ENCODE data around the gene MYH10. TPM values are rescaled to one million over a fixed set of nuclear protein-coding genes. Genes with fewer than 3 reads are reported as not detected.

MYH10 gene
- total RNA-seq (2014; rRNA removed; shearing (Covaris generic)) (39.2 and 46.8 TPM in 2 replicates), polyA plus RNA-seq (2016; fragmentation: Nextera tagmentation; extraction: Ambion mirVana) (69.5 and 76.8 TPM in 2 replicates)

DNA sequence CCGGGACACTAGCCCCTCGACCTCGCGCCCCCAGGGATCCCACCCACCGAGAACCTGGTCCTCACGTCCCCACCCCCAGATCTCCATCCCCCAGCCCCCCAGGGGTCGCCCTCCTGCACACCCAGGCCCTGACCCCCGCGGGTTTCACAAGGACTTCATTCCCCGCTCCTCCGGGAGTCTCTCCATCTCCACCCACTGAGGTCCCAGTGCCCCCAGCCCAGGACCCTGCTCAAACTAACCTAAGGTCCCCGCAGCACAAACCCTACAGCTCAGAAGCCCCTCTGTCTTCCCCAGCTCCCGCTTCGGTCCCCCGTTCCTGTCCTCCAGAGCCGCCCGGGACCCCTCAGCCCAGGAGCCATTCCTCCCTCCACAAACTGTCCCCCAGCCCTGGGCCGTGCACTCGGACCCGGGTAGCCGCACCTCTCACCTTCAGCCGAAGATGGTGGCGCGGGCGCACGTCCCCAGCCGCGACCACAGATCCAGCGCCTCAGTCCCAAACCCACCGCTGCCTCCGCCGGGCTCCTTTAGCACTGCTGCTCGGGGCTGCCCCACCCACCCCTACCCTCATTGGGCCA, at the start of gene MYH10:
MYH10 (minus strand) TSS at position 499 of the 575 bp plus-strand sequence. CDS start 7,479 bp downstream, outside the sequence.
- Histone ChIP-seq H3K9ac (peak within 1 kb of the TSS; percentile 93), H3K9me2 (ENCODE audit: insufficient read depth) (no peaks in the 10 kb centered on the region), H2AFZ (peak within 1 kb of the TSS; percentile 85), H3K27me3 (replicated peaks; ENCODE audit: insufficient read depth) (no peaks in the 10 kb centered on the region), H3K36me3 (ENCODE audit: low read depth) (no peaks in the 10 kb centered on the region), H3K4me1 (ENCODE audit: insufficient read depth) (peaks cover 9% of the 10 kb centered on the region; the same call in 1 of the 2 replicates), H3K9me3 (ENCODE audit: low read depth) (no peaks in the 10 kb centered on the region), H4K20me1 (ENCODE audit: insufficient read depth) (no peaks in the 10 kb centered on the region), H3K4me3 (peak within 1 kb of the TSS; percentile 96), H3F3A (ENCODE audit: insufficient read depth) (no peaks in the 10 kb centered on the region; the same call in none of the 2 replicates), H3K27ac (peak within 1 kb of the TSS; percentile 73), H3K4me2 (ENCODE audit: unreplicated experiment) (peak within 1 kb of the TSS; percentile 97), H3K79me2 (ENCODE audit: insufficient read depth) (peaks cover 49% of the 10 kb centered on the region)
- 0 to 2% methylated on average over 11 to 32 of the region's 33 CpGs for WGBS, 2 experiments (ENCODE audit: low coverage in 1 of 2, low lambda C conversion rate in 2 of 2, missing lambda C conversion rate in 2 of 2)
- TF ChIP-seq EZH2phosphoT487 (IDR thresholded peaks at IDR 0.05; ENCODE audit: insufficient read depth, low read depth): no peak
- TF ChIP-seq EZH2 (IDR thresholded peaks at IDR 0.05; ENCODE audit: insufficient read depth, poor library complexity, severe bottlenecking): no peak
- in situ Hi-C loops (cut with MboI): no loop called here
- no peak for DNase-seq

DNA sequence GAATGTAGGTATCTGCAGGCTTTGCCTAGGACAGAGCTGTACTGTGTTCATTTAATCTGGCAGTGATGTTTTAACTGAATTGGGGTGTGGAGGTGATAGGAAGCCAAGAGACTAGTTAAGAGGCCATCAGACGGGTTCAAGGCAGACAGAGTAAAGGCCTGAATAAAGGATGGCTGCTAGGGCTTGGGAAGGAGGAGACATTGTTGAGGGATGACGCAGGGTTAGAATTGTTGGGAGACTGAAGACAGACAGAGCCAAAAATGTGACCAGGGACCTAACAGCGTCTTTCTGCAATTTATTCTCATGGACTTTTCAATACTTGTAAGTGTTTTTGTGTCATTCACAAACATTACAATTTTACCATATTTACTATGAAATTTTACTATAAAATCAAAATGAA, 48.6 kb upstream of the MYH10 start:
- in situ Hi-C loops (cut with MboI): no loop called here
- no peaks in the 10 kb centered on the region for H3K79me2 ChIP-seq (ENCODE audit: insufficient read depth)
- no peak overlapping the region for H3K4me3 ChIP-seq
- H4K20me1 ChIP-seq (ENCODE audit: insufficient read depth): no peaks in the 10 kb centered on the region
- no peak overlapping the region for H3K27ac ChIP-seq
- no peak for TF ChIP-seq EZH2 (IDR thresholded peaks at IDR 0.05; ENCODE audit: insufficient read depth, poor library complexity, severe bottlenecking)
- TF ChIP-seq EZH2phosphoT487 (IDR thresholded peaks at IDR 0.05; ENCODE audit: insufficient read depth, low read depth): no peak
- DNase-seq: peak; percentile 31
- no peak overlapping the region for H3K4me2 ChIP-seq (ENCODE audit: unreplicated experiment)
- H3K9me3 ChIP-seq (ENCODE audit: low read depth): no peaks in the 10 kb centered on the region
- no peaks in the 10 kb centered on the region for H3K27me3 ChIP-seq (replicated peaks; ENCODE audit: insufficient read depth)
- 35 to 46% methylated on average over 3 of the region's 3 CpGs for WGBS, 2 experiments (ENCODE audit: low coverage in 1 of 2, low lambda C conversion rate in 2 of 2, missing lambda C conversion rate in 2 of 2)
- peaks cover 23% of the 10 kb centered on the region for H3F3A ChIP-seq (ENCODE audit: insufficient read depth)
- no peaks in the 10 kb centered on the region for H3K36me3 ChIP-seq (ENCODE audit: low read depth)
- H3K9me2 ChIP-seq (ENCODE audit: insufficient read depth): no peaks in the 10 kb centered on the region
- peaks cover 31% of the 10 kb centered on the region for H3K4me1 ChIP-seq (ENCODE audit: insufficient read depth)
- H3K9ac ChIP-seq: no peak overlapping the region
- no peak overlapping the region for H2AFZ ChIP-seq

DNA sequence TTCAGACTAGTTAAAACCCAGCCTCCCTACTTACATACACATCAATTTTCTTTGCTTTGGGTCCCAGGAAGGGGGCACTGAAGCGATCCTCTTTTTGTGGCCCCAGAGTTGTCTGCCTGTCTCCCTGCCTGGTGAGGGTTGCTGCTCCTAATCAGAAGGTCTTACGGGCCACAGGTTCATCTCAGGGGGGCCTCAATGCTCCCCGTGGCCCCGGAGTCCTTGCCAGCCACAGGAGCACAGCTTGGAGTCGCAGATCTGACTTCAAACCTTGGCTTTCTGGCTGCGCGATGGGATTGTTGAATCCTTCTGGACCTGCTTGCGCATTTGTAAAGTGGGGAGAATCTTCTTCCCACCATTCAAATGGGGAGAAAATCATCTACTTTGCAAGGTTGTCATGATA, 44.8 kb upstream of the MYH10 start:
- H3K79me2 ChIP-seq (ENCODE audit: insufficient read depth): no peaks in the 10 kb centered on the region
- no peaks in the 10 kb centered on the region for H3K9me2 ChIP-seq (ENCODE audit: insufficient read depth)
- peaks cover 16% of the 10 kb centered on the region for H3F3A ChIP-seq (ENCODE audit: insufficient read depth)
- no peak overlapping the region for H3K27ac ChIP-seq
- no peaks in the 10 kb centered on the region for H3K9me3 ChIP-seq (ENCODE audit: low read depth)
- no peak for DNase-seq
- no peak overlapping the region for H3K9ac ChIP-seq
- WGBS, 2 experiments (ENCODE audit: low coverage in 1 of 2, low lambda C conversion rate in 2 of 2, missing lambda C conversion rate in 2 of 2): 27 to 32% methylated on average over 8 of the region's 8 CpGs
- peak overlapping the region; percentile 24 for H3K4me2 ChIP-seq (ENCODE audit: unreplicated experiment)
- no peak for TF ChIP-seq EZH2phosphoT487 (IDR thresholded peaks at IDR 0.05; ENCODE audit: insufficient read depth, low read depth)
- no peak for TF ChIP-seq EZH2 (IDR thresholded peaks at IDR 0.05; ENCODE audit: insufficient read depth, poor library complexity, severe bottlenecking)
- no peaks in the 10 kb centered on the region for H3K27me3 ChIP-seq (replicated peaks; ENCODE audit: insufficient read depth)
- peaks cover 28% of the 10 kb centered on the region for H3K4me1 ChIP-seq (ENCODE audit: insufficient read depth)
- H2AFZ ChIP-seq: peak overlapping the region; percentile 51; the same call in 1 of the 2 replicates
- no peak overlapping the region for H3K4me3 ChIP-seq
- no peaks in the 10 kb centered on the region for H3K36me3 ChIP-seq (ENCODE audit: low read depth)
- in situ Hi-C loops (cut with MboI): no loop called here
- H4K20me1 ChIP-seq (ENCODE audit: insufficient read depth): no peaks in the 10 kb centered on the region

DNA sequence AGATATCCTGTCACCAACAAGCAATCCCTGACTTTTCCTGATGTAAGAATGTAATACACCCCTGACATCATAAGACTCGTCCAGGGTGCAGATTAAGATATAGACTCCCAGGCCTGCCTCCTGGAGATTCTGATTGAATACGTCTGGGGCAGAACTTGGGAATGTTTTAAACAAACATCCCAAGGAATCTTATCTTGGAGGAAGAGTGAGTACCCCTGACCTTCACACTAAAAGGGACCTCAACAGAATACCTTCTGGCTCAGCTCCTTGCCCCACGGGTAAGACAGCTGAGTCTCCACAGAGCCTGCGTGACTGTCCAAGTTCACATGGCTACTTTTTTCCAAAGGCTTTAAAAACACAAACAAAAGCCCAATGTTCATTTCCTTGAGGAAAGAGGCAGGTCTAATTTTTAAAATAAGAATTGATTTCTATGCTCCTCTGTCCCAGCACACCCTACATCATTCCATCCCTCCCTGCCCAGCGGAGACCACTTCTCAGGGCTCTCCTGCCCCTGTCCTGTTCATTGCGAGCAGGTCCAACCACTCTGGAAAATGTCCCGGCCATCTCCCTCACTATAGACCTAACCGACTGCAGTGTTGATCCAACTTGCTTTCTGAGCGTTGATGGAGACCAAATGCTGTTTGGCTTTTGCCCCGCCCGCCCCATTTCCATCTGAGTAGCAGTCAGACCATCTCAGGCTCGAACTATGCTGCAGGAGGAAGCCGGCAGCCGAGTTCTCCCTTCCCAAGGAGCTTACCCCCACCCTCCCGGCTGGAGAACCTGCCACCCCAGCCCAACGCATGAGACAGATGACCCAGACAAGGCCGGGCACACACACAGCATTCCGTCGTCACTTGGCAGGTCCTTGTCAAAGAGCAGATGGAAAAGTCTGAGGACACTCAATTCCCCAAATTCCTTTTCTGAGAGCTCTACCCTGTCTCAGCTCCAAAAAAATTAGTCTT, 44.1 kb upstream of the MYH10 start:
- Histone ChIP-seq H3K27me3 (replicated peaks; ENCODE audit: insufficient read depth) (no peaks in the 10 kb centered on the region), H3K27ac (no peak overlapping the region), H3K9me3 (ENCODE audit: low read depth) (no peaks in the 10 kb centered on the region), H2AFZ (peak overlapping the region; percentile 51; the same call in 1 of the 2 replicates), H4K20me1 (ENCODE audit: insufficient read depth) (no peaks in the 10 kb centered on the region), H3F3A (ENCODE audit: insufficient read depth) (peaks cover 12% of the 10 kb centered on the region; the same call in 1 of the 2 replicates), H3K36me3 (ENCODE audit: low read depth) (no peaks in the 10 kb centered on the region), H3K4me2 (ENCODE audit: unreplicated experiment) (peak overlapping the region; percentile 31), H3K4me3 (no peak overlapping the region), H3K9ac (no peak overlapping the region), H3K79me2 (ENCODE audit: insufficient read depth) (no peaks in the 10 kb centered on the region), H3K9me2 (ENCODE audit: insufficient read depth) (no peaks in the 10 kb centered on the region), H3K4me1 (ENCODE audit: insufficient read depth) (peaks cover 25% of the 10 kb centered on the region)
- in situ Hi-C loops (cut with MboI): no loop called here
- WGBS, 2 experiments (ENCODE audit: low coverage in 1 of 2, low lambda C conversion rate in 2 of 2, missing lambda C conversion rate in 2 of 2): 22 to 29% methylated on average over 18 to 19 of the region's 19 CpGs
- DNase-seq: peak; percentile 55
- TF ChIP-seq EZH2phosphoT487 (IDR thresholded peaks at IDR 0.05; ENCODE audit: insufficient read depth, low read depth) (no peak), EZH2 (IDR thresholded peaks at IDR 0.05; ENCODE audit: insufficient read depth, poor library complexity, severe bottlenecking) (no peak)
